Neural progenitor cell (in vitro differentiated cells): ENCODE measurements around the gene NCKAP5. TPM values are rescaled to one million over a fixed set of nuclear protein-coding genes. Genes with fewer than 3 reads are reported as not detected.

Experiments used
- DNase-seq: peaks from one replicate; pipeline ENCODE4 v3.0.0-alpha.2; 2016; ENCODE audit warnings: low spot score
- H2AFZ ChIP-seq: fragments of 200-600 bp; sonication (generic); replicated peaks from 2 replicates; pipeline ENCODE4 v1.6.1; 2016; ENCODE audit warnings: antibody characterized with exemption
- H3F3A ChIP-seq: fragments of 200-600 bp; sonication (generic); 2 replicates; pipeline ENCODE4 v1.6.1; 2016; ENCODE audit warnings: antibody characterized with exemption, low read depth
- H3K27ac ChIP-seq: fragments of 200-600 bp; sonication (generic); 2 replicates; pipeline ENCODE4 v1.5.1; 2016; ENCODE audit warnings: mild to moderate bottlenecking
- H3K27me3 ChIP-seq: fragments of 200-600 bp; sonication (generic); 2 replicates; pipeline ENCODE4 v1.6.1; 2016; ENCODE audit warnings: mild to moderate bottlenecking, moderate library complexity
- H3K36me3 ChIP-seq: fragments of 200-600 bp; sonication (generic); 2 replicates; pipeline ENCODE4 v1.5.1; 2016
- H3K4me1 ChIP-seq: fragments of 200-600 bp; sonication (generic); 2 replicates; pipeline ENCODE4 v1.6.1; 2016; ENCODE audit warnings: mixed run types
- H3K4me2 ChIP-seq: fragments of 200-600 bp; sonication (generic); 2 replicates; pipeline ENCODE4 v1.6.1; 2016
- H3K4me3 ChIP-seq: fragments of 200-600 bp; sonication (generic); 2 replicates; pipeline ENCODE4 v1.5.1; 2016
- H3K79me2 ChIP-seq: fragments of 200-600 bp; sonication (generic); 2 replicates; pipeline ENCODE4 v1.6.1; 2016; ENCODE audit warnings: low read depth
- H3K9ac ChIP-seq: fragments of 200-600 bp; sonication (generic); 2 replicates; pipeline ENCODE4 v1.6.1; 2016
- H3K9me3 ChIP-seq: fragments of 200-600 bp; sonication (generic); 2 replicates; pipeline ENCODE4 v1.5.1; 2016; ENCODE audit warnings: low read depth
- H4K20me1 ChIP-seq: fragments of 200-600 bp; sonication (generic); 2 replicates; pipeline ENCODE4 v1.6.1; 2016; ENCODE audit warnings: low read depth
- H3K27ac Mint-ChIP-seq: 3 replicates; pipeline ENCODE4 v1.8.0; 2021; ENCODE audit warnings: mixed read lengths
- H3K27me3 Mint-ChIP-seq: 2 replicates; pipeline ENCODE4 v1.8.0; 2022; ENCODE audit warnings: low read depth, mild to moderate bottlenecking, inconsistent platforms, moderate library complexity, mixed read lengths; ENCODE audit not compliant: insufficient read depth
- H3K36me3 Mint-ChIP-seq: 3 replicates; pipeline ENCODE4 v1.8.0; 2021; ENCODE audit warnings: mixed read lengths
- H3K4me1 Mint-ChIP-seq: 3 replicates; pipeline ENCODE4 v1.8.0; 2021; ENCODE audit warnings: mixed read lengths
- H3K4me3 Mint-ChIP-seq: 3 replicates; pipeline ENCODE4 v1.8.0; 2021; ENCODE audit warnings: mild to moderate bottlenecking, moderate library complexity, mixed read lengths
- H3K9me3 Mint-ChIP-seq: 3 replicates; pipeline ENCODE4 v1.8.0; 2020; ENCODE audit warnings: mixed read lengths
- EZH2 ChIP-seq: fragments of 200-600 bp; sonication (generic); IDR thresholded peaks from 2 replicates; pipeline ENCODE4 v1.6.1; 2017; ENCODE audit warnings: antibody characterized with exemption, mild to moderate bottlenecking, moderate library complexity
- EZH2phosphoT487 ChIP-seq: fragments of 200-600 bp; sonication (generic); IDR thresholded peaks from 2 replicates; pipeline ENCODE4 v1.6.1; 2017; ENCODE audit warnings: antibody characterized with exemption
- total RNA-seq: library from RNA; depleted of rRNA; stranded (reverse); fragments of >200 nt; gene quantifications from 2 replicates; pipeline ENCODE4 v1.2.3, GENCODE V29; 2015; ENCODE audit warnings: low replicate concordance
- TF ChIP-seq, protein P1 (sequence below): fragments of 200-600 bp; sonication (generic); IDR thresholded peaks from 2 replicates; pipeline ENCODE4 v1.5.1; 2017; ENCODE audit warnings: antibody characterized with exemption, mild to moderate bottlenecking

Gene NCKAP5
- total RNA-seq, 1 donor from 2014 or later: 0.47 TPM

DNA sequence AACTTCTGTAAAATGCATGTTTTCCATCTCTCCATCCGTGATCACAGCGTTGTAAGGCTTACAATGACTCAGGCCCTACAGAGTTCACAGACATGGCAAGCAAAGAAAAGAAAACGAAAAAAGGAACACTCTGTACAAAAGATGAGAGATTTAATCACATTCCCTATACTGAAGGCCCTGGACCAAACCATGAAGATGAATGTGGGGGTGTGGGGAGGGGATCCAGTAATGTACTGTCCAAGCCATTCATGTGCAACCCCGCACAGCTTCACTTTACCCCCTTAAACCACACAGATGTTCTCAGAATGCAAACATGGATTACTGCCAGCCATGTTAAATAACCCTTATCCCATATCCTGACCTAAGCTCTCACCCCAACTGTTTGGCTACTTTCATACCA lies 391.1 kb downstream of the NCKAP5 start:
- no peak overlapping the region for H3K4me3 Mint-ChIP-seq
- Histone ChIP-seq H3K79me2 (no peaks in the 10 kb centered on the region), H2AFZ (no peak overlapping the region), H3F3A (no peaks in the 10 kb centered on the region), H3K4me1 (no peaks in the 10 kb centered on the region), H3K27me3 (no peaks in the 10 kb centered on the region), H4K20me1 (no peaks in the 10 kb centered on the region), H3K4me2 (no peak overlapping the region), H3K4me3 (no peak overlapping the region), H3K9ac (no peak overlapping the region), H3K36me3 (no peaks in the 10 kb centered on the region), H3K27ac (no peak overlapping the region), H3K9me3 (no peaks in the 10 kb centered on the region)
- DNase-seq: no peak
- H3K4me1 Mint-ChIP-seq: no peaks in the 10 kb centered on the region
- H3K36me3 Mint-ChIP-seq: peaks cover 9% of the 10 kb centered on the region
- no peak overlapping the region for H3K27ac Mint-ChIP-seq
- peaks cover 5% of the 10 kb centered on the region for H3K27me3 Mint-ChIP-seq
- H3K9me3 Mint-ChIP-seq: peaks cover 16% of the 10 kb centered on the region
- no peak for TF ChIP-seq EZH2phosphoT487
- no peak for TF ChIP-seq EZH2
- TF ChIP-seq, protein P1, sequence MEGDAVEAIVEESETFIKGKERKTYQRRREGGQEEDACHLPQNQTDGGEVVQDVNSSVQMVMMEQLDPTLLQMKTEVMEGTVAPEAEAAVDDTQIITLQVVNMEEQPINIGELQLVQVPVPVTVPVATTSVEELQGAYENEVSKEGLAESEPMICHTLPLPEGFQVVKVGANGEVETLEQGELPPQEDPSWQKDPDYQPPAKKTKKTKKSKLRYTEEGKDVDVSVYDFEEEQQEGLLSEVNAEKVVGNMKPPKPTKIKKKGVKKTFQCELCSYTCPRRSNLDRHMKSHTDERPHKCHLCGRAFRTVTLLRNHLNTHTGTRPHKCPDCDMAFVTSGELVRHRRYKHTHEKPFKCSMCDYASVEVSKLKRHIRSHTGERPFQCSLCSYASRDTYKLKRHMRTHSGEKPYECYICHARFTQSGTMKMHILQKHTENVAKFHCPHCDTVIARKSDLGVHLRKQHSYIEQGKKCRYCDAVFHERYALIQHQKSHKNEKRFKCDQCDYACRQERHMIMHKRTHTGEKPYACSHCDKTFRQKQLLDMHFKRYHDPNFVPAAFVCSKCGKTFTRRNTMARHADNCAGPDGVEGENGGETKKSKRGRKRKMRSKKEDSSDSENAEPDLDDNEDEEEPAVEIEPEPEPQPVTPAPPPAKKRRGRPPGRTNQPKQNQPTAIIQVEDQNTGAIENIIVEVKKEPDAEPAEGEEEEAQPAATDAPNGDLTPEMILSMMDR: no peak

GRCh38 chr2:133175926-133176325 lies 392.3 kb downstream of the NCKAP5 start:
- H3K9ac ChIP-seq: no peak overlapping the region
- H3K79me2 ChIP-seq: no peaks in the 10 kb centered on the region
- Mint-ChIP-seq H3K27me3 (peaks cover 5% of the 10 kb centered on the region), H3K9me3 (peaks cover 14% of the 10 kb centered on the region), H3K36me3 (peaks cover 9% of the 10 kb centered on the region), H3K4me3 (no peak overlapping the region), H3K4me1 (peaks cover 5% of the 10 kb centered on the region), H3K27ac (no peak overlapping the region)
- H4K20me1 ChIP-seq: no peaks in the 10 kb centered on the region
- no peak overlapping the region for H3K4me3 ChIP-seq
- DNase-seq: no peak
- no peaks in the 10 kb centered on the region for H3K27me3 ChIP-seq
- TF ChIP-seq, protein P1: no peak
- TF ChIP-seq EZH2 (no peak), EZH2phosphoT487 (no peak)
- H3K9me3 ChIP-seq: no peaks in the 10 kb centered on the region
- no peaks in the 10 kb centered on the region for H3F3A ChIP-seq
- H3K36me3 ChIP-seq: no peaks in the 10 kb centered on the region
- H3K4me1 ChIP-seq: no peaks in the 10 kb centered on the region
- no peak overlapping the region for H3K4me2 ChIP-seq
- H3K27ac ChIP-seq: no peak overlapping the region
- no peak overlapping the region for H2AFZ ChIP-seq

DNA sequence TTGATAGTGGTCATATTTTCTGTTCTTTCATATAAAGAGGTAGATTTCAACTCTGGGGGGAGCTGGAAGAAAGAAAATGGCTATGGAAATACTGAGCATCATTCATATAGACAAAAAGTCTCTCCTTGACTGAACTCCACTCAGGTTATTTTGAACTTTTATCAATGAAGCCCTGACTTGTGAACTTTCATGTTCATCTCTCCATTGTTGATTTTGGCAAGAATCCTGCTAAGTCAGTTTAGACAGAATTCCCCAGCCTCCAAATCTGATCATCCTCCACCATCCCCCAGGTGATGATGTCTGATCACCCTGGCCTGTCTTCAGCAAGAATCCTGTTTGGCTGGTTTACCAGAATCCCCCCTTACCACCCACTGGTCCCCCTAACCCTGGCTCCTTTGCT lies 395.0 kb downstream of the NCKAP5 start:
- Mint-ChIP-seq H3K9me3 (peaks cover 3% of the 10 kb centered on the region), H3K27ac (no peak overlapping the region), H3K4me1 (peaks cover 16% of the 10 kb centered on the region), H3K27me3 (peaks cover 3% of the 10 kb centered on the region), H3K4me3 (no peak overlapping the region), H3K36me3 (peaks cover 4% of the 10 kb centered on the region)
- no peak overlapping the region for H3K4me2 ChIP-seq
- no peaks in the 10 kb centered on the region for H3K36me3 ChIP-seq
- H2AFZ ChIP-seq: no peak overlapping the region
- H4K20me1 ChIP-seq: no peaks in the 10 kb centered on the region
- no peaks in the 10 kb centered on the region for H3K9me3 ChIP-seq
- no peak overlapping the region for H3K9ac ChIP-seq
- H3K4me3 ChIP-seq: no peak overlapping the region
- H3K79me2 ChIP-seq: no peaks in the 10 kb centered on the region
- H3K27me3 ChIP-seq: no peaks in the 10 kb centered on the region
- H3F3A ChIP-seq: no peaks in the 10 kb centered on the region
- H3K4me1 ChIP-seq: no peaks in the 10 kb centered on the region
- DNase-seq: no peak
- H3K27ac ChIP-seq: no peak overlapping the region
- TF ChIP-seq EZH2phosphoT487 (no peak), EZH2 (no peak)
- TF ChIP-seq, protein P1: no peak
